Parietal lobe (tissue), 1 donor: ENCODE data around the gene GUCA1A. TPM values are rescaled to one million over a fixed set of nuclear protein-coding genes. Genes with fewer than 3 reads are reported as not detected.

Experiments used
- total RNA-seq: library from RNA; depleted of rRNA; stranded (reverse); fragments of >200 nt; gene quantifications from one replicate; pipeline ENCODE4 v1.2.3, GENCODE V29; 2014

GUCA1A gene
- total RNA-seq, result 1.6 TPM

DNA sequence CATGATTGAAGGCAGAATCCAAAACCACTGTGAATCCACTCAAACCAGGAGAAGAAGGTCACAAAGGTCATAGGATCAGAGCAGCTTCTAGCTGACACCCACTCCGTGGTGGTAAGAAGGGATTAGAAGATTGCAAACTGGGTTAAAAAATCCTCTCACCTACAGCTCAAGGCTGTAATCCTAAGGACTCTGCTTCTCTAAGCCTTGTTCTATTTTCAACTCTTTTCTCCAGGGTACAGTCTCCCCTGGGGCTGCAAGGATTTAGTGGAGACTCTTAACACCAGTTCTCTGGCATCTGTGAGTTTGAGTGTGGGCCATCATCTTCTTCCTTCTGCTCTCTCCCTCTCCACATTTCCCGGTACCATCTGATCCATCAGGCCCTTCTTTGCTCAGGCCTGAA is at the start of gene GUCA1A:
Gene GUCA1A (plus strand): TSS at position 264 of the 400 bp plus-strand sequence. CDS start 250 bp downstream, outside the sequence.

DNA sequence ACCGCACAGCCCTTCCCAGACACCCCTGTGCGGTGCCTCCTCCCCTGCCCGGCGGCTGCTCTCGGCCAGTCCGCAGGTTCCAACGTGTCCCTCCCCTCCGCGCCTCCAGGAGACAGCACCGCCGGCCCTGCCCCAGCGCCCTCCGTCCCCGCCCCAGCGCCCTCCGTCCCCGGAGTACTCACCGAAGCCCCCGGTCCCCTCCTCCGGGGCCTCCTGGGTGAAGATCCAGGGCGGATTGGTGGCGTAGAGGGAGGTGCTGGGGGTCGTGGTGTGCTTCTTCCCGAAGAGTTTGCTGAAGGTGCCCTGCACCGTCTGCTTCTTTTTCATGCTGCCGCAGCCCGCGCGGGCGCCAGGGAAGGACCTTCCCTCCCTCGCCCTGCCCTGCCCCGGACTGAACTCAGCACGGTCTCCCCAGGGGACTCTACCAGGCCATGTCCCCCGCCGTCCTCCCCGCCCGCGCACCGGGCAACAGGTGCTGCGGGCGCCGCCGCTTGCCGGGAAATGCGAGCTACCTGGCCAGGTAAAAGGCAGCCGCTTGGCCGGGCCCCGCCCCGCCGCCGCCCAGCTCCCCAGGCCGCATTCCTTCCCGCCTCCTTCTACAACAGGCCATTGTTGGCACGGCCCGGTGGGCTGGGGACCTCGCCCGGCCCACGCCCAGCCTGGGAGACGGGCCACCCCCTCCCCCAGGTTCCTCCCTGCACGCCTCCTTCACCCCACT is 30.9 kb upstream of the GUCA1A start, which contains the start of gene C6orf132:
Gene C6orf132 (minus strand): TSS at position 503 of the 718 bp plus-strand sequence. CDS start 176 bp downstream, at position 327.

DNA sequence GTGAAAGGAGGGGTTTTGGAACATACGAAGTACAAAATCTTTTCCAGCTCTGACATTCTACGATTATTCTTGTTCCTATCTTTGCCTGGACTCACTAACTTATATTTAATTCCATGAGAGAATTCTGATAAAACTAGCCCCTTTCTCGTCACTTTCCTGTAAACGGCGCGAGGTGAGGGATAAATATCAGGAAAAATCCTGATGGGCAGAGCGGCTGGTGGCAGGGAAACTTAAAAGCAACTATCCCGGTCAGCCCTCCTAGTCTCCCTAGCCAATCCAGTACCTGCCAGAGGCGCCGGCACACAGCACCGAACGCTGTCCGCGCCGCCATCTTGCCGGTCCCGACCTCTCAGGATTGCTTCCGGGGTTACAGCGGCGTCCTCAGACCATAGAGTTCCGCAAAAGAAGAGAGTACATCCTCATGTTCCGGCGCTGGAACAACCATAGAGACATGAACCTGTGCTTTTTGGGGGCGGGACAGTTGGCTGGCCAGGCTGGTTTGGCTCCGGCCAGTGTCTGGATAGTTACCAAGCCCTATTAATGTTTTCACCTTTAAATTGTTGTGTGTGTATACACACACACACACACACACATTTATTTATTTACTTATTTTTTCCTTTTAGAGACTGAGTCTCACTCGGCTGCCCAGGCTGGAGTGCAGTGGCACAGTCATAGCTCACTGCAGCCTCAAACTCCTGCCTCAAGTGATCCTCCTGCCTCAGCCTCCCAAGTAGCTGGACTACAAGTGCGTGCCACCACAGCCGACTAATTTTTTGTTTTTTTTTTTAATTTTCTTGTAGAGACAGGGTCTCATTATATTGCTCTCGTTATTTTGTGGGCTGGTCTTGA is 44.6 kb downstream of the GUCA1A start, which contains the start of gene MRPS10:
Gene MRPS10 (minus strand): TSS at position 343 of the 849 bp plus-strand sequence. CDS start 12 bp downstream, at position 331.

Other genes starting within 250 kb of the GUCA1A start
- 16.0 TPM for gene CCND3, start 231.6 kb upstream of the GUCA1A start, total RNA-seq
- 11.9 TPM for gene TAF8, start 122.8 kb upstream of the GUCA1A start, total RNA-seq
- gene C6orf132, start 30.7 kb upstream of the GUCA1A start, total RNA-seq, result under 0.01 TPM
- gene GUCA1B, start 21.6 kb downstream of the GUCA1A start, total RNA-seq, result 0.63 TPM
- gene MRPS10, start 44.5 kb downstream of the GUCA1A start, total RNA-seq, result 41.0 TPM